ENCODE results near the gene TOPBP1. TPM values are rescaled to one million over a fixed set of nuclear protein-coding genes. Genes with fewer than 3 reads are reported as not detected.
A peak's percentile ranks its signal among the peaks of the same experiment; 100 is the strongest.

Gene TOPBP1
- total RNA-seq = 10 to 100 TPM; 21.5 to 34.2 TPM

DNA sequence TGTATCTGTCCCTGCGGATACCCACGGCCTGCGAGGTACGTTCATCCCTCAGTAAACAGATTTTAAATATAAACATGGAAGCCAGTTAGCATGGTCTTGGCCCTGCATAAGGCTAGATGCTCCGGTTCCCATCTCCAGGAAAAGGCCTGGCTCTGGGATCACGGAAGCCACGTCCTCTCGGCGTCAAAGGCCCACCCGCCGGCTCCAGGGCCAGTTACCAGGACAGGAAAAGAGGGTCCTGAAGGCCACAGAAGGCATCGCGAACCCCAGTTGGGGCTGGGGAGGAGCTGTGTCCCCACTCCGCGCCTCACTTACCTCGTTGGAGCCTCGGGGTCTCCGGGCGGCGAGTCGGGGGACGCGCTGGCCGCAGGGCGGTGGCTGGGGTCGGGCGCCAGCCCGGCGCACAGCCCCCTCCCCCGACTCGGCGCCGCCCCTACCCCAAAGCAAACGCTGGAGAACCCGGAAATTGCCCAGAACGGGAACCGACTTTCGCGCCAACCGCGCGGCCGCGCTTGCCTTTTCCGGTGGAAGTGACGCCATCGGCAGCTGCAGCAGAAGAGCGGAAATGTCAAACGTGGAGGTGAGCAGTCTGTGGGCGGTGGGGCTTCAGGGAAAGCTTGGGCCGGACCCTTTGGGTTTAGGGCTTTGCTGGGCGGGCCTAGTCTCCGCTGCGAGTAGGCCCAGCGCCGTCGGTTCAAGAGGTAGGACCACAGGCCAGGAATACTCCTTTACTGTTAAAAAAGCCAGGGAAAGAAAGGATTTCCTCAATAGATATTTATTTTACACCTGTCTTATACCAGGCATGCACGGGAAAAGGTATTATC is at the start of gene TOPBP1:
TOPBP1 (minus strand) TSS at position 488 of the 824 bp plus-strand sequence. CDS start 814 bp downstream, outside the sequence.
- Histone ChIP-seq H3K27me3 (replicated peaks; ENCODE audit: insufficient read depth) (no peaks in the 10 kb centered on the region), H3K9me3 (no peaks in the 10 kb centered on the region), H3K4me1 (ENCODE audit: control insufficient read depth in 1 of 2, low read depth in 2 of 2) (peaks cover 15 to 21% of the 10 kb centered on the region in 2 donors), H3K36me3 (no peaks in the 10 kb centered on the region), H3K27ac (peak within 1 kb of the TSS; percentile 59 to 83), H3K4me3 (peak within 1 kb of the TSS; percentile 97)
- TF ChIP-seq, protein P1, sequence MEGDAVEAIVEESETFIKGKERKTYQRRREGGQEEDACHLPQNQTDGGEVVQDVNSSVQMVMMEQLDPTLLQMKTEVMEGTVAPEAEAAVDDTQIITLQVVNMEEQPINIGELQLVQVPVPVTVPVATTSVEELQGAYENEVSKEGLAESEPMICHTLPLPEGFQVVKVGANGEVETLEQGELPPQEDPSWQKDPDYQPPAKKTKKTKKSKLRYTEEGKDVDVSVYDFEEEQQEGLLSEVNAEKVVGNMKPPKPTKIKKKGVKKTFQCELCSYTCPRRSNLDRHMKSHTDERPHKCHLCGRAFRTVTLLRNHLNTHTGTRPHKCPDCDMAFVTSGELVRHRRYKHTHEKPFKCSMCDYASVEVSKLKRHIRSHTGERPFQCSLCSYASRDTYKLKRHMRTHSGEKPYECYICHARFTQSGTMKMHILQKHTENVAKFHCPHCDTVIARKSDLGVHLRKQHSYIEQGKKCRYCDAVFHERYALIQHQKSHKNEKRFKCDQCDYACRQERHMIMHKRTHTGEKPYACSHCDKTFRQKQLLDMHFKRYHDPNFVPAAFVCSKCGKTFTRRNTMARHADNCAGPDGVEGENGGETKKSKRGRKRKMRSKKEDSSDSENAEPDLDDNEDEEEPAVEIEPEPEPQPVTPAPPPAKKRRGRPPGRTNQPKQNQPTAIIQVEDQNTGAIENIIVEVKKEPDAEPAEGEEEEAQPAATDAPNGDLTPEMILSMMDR (IDR thresholded peaks at IDR 0.05) = no peak
- DNase-seq (ENCODE audit: low spot score) (peak; percentile 26), ATAC-seq (ENCODE audit: insufficient number of reproducible peaks, low FRiP score, low read depth) (no peak)

DNA sequence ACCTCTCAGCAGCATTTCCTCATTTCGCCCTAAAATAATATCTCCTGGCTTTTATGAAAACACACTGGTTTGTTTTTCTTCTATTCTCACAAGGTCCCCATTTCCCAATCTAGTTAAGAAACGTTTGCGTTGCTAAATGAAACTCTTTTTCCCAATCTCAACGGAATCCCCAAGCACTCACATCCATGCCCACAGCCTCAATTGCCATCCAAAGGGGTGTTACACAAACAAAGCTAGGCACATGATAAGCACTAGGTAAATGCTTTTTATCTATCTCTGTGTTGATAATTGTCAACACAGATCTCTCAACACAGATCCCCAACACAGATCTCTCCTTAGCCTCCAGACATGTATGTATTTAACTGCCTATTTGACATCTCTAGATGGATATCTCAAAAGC is 49.3 kb upstream of the TOPBP1 start:
- H3K4me3 ChIP-seq = no peak overlapping the region
- ATAC-seq (ENCODE audit: insufficient number of reproducible peaks, low FRiP score, low read depth) (no peak), DNase-seq (ENCODE audit: low spot score) (no peak)
- H3K36me3 ChIP-seq = no peaks in the 10 kb centered on the region
- H3K4me1 ChIP-seq (ENCODE audit: control insufficient read depth in 1 of 2, low read depth in 2 of 2) = no peaks in the 10 kb centered on the region
- TF ChIP-seq, protein P1 (IDR thresholded peaks at IDR 0.05) = no peak
- no peak overlapping the region for H3K27ac ChIP-seq
- no peaks in the 10 kb centered on the region for H3K27me3 ChIP-seq (replicated peaks; ENCODE audit: insufficient read depth)
- H3K9me3 ChIP-seq = no peaks in the 10 kb centered on the region

- Histone ChIP-seq H3K27me3 (replicated peaks; ENCODE audit: insufficient read depth) (no peaks in the 10 kb centered on the region), H3K27ac (no peak overlapping the region), H3K4me3 (no peak overlapping the region), H3K36me3 (no peaks in the 10 kb centered on the region), H3K4me1 (ENCODE audit: control insufficient read depth in 1 of 2, low read depth in 2 of 2) (no peaks in the 10 kb centered on the region), H3K9me3 (no peaks in the 10 kb centered on the region)
- no peak for DNase-seq (ENCODE audit: low spot score)
- no peak for ATAC-seq (ENCODE audit: insufficient number of reproducible peaks, low FRiP score, low read depth)
- TF ChIP-seq, protein P1 (IDR thresholded peaks at IDR 0.05) = no peak
Observed at GRCh38 chr3:133709139-133709750, 47.5 kb upstream of the TOPBP1 start.

DNA sequence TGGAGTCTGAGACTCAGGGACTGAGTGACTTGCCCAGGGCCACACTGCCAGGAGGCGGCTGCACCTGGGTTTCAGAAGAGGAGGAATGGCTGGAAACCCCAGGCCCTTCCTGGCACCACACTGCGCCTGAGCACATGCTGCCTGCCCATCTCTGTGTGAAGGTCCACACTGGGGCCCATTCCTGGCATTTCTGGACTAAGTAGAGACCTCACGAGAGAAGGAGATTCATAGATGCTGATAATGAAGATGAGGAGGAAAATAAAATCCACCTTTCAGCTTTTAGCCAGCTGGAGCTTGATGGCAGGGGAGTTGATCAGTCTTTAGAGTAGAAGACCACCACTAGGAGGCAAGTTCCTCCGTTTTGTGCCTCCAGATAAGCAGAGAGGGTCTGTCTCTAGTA is 44.3 kb upstream of the TOPBP1 start:
- H3K36me3 ChIP-seq = no peaks in the 10 kb centered on the region
- DNase-seq (ENCODE audit: low spot score) (no peak), ATAC-seq (ENCODE audit: insufficient number of reproducible peaks, low FRiP score, low read depth) (no peak)
- H3K4me3 ChIP-seq = no peak overlapping the region
- no peaks in the 10 kb centered on the region for H3K27me3 ChIP-seq (replicated peaks; ENCODE audit: insufficient read depth)
- no peaks in the 10 kb centered on the region for H3K9me3 ChIP-seq
- H3K4me1 ChIP-seq (ENCODE audit: control insufficient read depth in 1 of 2, low read depth in 2 of 2) = no peaks in the 10 kb centered on the region
- H3K27ac ChIP-seq = no peak overlapping the region
- TF ChIP-seq, protein P1 (IDR thresholded peaks at IDR 0.05) = no peak

GRCh38 chr3:133703915-133704314 is 42.2 kb upstream of the TOPBP1 start:
- Histone ChIP-seq H3K36me3 (no peaks in the 10 kb centered on the region), H3K27ac (no peak overlapping the region), H3K4me1 (ENCODE audit: control insufficient read depth in 1 of 2, low read depth in 2 of 2) (no peaks in the 10 kb centered on the region), H3K4me3 (no peak overlapping the region), H3K9me3 (no peaks in the 10 kb centered on the region), H3K27me3 (replicated peaks; ENCODE audit: insufficient read depth) (no peaks in the 10 kb centered on the region)
- ATAC-seq (ENCODE audit: insufficient number of reproducible peaks, low FRiP score, low read depth) (no peak), DNase-seq (ENCODE audit: low spot score) (no peak)
- TF ChIP-seq, protein P1 (IDR thresholded peaks at IDR 0.05) = no peak

Measured in thoracic aorta (tissue), 2 donors.